Measurements from ENCODE around the gene FAM120A.

FAM120A gene

GRCh38 chr9:93580654-93581380 is 129.3 kb downstream of the FAM120A start:
- TF ChIP-seq CTCF (IDR thresholded peaks at IDR 0.05; ENCODE audit: low read depth, low read length, missing control alignments), result no peak
- H3K4me3 ChIP-seq (ENCODE audit: low read depth, low read length), result no peak overlapping the region
- no peak for DNase-seq (ENCODE audit: low read depth)

- DNase-seq (ENCODE audit: low read depth), result no peak
- TF ChIP-seq CTCF (IDR thresholded peaks at IDR 0.05; ENCODE audit: low read depth, low read length, missing control alignments), result no peak
- H3K4me3 ChIP-seq (ENCODE audit: low read depth, low read length), result no peak overlapping the region
These were observed 130.6 kb downstream of the FAM120A start for GRCh38 chr9:93582115-93582514.

- DNase-seq (ENCODE audit: low read depth), result no peak
- TF ChIP-seq CTCF (IDR thresholded peaks at IDR 0.05; ENCODE audit: low read depth, low read length, missing control alignments), result no peak
- no peak overlapping the region for H3K4me3 ChIP-seq (ENCODE audit: low read depth, low read length)
These were observed 131.1 kb downstream of the FAM120A start for GRCh38 chr9:93582550-93582949.

- H3K4me3 ChIP-seq (ENCODE audit: low read depth, low read length), result no peak overlapping the region
- TF ChIP-seq CTCF (IDR thresholded peaks at IDR 0.05; ENCODE audit: low read depth, low read length, missing control alignments), result no peak
- DNase-seq (ENCODE audit: low read depth), result no peak
These were observed 133.8 kb downstream of the FAM120A start for GRCh38 chr9:93585259-93585658.

- DNase-seq (ENCODE audit: low read depth), result no peak
- no peak overlapping the region for H3K4me3 ChIP-seq (ENCODE audit: low read depth, low read length)
- no peak for TF ChIP-seq CTCF (IDR thresholded peaks at IDR 0.05; ENCODE audit: low read depth, low read length, missing control alignments)
These were observed 134.2 kb downstream of the FAM120A start for GRCh38 chr9:93585695-93586094.

GRCh38 chr9:93586290-93587057 is 135.0 kb downstream of the FAM120A start:
- no peak for DNase-seq (ENCODE audit: low read depth)
- no peak overlapping the region for H3K4me3 ChIP-seq (ENCODE audit: low read depth, low read length)
- no peak for TF ChIP-seq CTCF (IDR thresholded peaks at IDR 0.05; ENCODE audit: low read depth, low read length, missing control alignments)
